Testis (tissue), 2 donors: ENCODE results near the gene EHMT1.

Experiments
- POLR2A ChIP-seq: fragments of 450-650 bp; IDR thresholded peaks from one replicate; pipeline ENCODE4 v1.6.1; 2017; ENCODE audit warnings: antibody characterized with exemption, mild to moderate bottlenecking, moderate library complexity
- TF ChIP-seq, protein P1 (sequence below), 3 experiments: fragments of 450-650 bp in 2 of 3; fragments of 200-600 bp in 1 of 3; sonication (generic) in 1 of 3; IDR thresholded peaks; one replicate each; pipeline ENCODE4 v1.5.1; 2016 to 2019; ENCODE audit warnings: antibody characterized with exemption in 3 of 3, mild to moderate bottlenecking in 2 of 3, moderate library complexity in 1 of 3

DNA sequence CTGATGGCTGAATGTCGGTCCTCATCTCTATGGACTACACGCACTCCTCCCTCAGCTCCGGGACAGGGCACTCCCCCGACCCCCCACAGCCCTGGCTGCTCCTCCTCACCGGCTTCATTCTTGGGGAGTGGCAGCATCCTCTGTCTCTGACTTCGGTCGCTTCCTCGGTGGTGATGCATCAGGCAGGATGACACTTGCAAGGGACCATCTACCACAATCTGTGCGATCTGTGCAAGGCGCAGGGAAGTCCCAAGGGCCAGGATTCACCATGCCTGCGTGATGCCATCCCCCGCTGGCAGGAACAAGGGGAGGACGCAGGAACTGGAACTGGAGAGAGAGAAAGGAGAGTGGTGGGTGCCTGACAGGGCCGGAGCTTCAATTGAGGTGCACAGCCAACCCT is 256.5 kb downstream of the EHMT1 start:
- TF ChIP-seq, protein P1, sequence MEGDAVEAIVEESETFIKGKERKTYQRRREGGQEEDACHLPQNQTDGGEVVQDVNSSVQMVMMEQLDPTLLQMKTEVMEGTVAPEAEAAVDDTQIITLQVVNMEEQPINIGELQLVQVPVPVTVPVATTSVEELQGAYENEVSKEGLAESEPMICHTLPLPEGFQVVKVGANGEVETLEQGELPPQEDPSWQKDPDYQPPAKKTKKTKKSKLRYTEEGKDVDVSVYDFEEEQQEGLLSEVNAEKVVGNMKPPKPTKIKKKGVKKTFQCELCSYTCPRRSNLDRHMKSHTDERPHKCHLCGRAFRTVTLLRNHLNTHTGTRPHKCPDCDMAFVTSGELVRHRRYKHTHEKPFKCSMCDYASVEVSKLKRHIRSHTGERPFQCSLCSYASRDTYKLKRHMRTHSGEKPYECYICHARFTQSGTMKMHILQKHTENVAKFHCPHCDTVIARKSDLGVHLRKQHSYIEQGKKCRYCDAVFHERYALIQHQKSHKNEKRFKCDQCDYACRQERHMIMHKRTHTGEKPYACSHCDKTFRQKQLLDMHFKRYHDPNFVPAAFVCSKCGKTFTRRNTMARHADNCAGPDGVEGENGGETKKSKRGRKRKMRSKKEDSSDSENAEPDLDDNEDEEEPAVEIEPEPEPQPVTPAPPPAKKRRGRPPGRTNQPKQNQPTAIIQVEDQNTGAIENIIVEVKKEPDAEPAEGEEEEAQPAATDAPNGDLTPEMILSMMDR (IDR thresholded peaks at IDR 0.05), result no peak
- TF ChIP-seq POLR2A, result no peak
